NCI-H82 (cell line): ENCODE data around the gene CFAP90.

Source experiments
- DNase-seq: peaks from one replicate; lab custom pipeline; 2025; lab: John Stamatoyannopoulos, UW

CFAP90 gene, protein sequence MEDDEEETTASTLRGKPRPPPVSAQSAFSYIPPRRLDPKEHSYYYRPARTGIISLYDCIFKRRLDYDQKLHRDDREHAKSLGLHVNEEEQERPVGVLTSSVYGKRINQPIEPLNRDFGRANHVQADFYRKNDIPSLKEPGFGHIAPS

DNA sequence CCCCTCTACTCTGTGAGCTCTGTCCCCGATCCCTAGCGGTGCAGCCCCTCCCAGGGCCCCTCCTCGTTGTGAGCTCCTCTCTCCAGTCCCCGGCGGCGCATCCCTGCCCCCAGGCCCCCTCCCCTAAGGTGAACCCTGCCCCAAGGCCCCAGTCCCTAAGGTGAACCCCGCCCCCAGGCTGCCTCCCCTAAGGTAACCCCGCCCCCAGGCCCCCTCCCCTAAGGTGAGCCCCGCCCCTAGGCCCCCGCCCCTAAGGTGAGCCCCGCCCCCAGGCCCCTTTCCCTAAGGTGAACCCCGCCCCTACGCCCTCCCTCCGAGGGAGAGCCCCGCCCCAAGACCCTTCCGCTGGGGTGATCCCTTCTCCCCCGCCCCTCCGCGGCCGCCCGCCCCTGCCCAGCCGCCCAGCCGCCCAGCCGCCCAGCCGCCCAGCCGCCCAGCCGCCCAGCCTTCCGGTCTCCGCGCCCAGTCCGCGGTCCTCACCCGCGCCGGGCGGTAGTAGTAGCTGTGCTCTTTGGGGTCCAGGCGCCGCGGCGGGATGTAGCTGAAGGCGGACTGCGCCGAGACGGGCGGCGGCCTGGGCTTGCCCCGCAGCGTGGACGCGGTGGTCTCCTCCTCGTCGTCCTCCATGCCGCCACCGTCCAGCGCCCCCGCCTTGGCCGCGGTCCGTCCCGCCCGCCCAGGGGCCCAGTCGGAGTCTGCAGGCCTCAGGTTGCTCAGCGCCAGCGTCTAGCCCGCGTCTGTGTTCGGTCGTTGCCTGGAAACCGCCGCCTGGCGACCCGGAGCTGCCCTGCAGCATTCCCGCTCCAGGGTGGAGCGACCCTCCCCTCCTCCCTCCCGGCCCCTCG lies at the start of gene CFAP90:
Gene CFAP90, minus strand, starts transcription at position 739 of the 845 bp plus-strand sequence. Its CDS starts 112 bp downstream, at position 627.
- peak; percentile 84 for DNase-seq

GRCh38 chr5:7897014-7897600 lies 46.2 kb upstream of the CFAP90 start:
- DNase-seq, result peak; percentile 7

DNA sequence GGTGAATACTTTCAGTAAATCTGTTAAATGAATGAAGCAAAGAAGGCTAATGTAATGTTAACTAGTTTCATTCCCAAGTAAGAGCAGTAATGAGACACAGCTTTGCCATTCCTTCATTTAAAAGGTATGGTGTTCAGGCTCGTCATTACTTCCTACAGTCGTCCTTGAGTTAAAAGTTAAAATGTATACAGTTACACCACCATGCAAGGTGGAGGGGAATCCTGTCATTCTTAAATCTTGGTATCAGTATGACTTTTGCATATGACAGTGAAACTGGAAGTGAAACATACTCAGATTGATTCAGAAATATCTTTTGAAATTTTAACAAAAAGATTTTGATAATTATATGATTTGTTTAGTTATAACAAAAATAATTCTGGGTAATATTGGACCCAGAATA lies 43.9 kb upstream of the CFAP90 start:
- no peak for DNase-seq

- DNase-seq, result no peak
Observed at GRCh38 chr5:7894439-7894838, 43.5 kb upstream of the CFAP90 start.

DNA sequence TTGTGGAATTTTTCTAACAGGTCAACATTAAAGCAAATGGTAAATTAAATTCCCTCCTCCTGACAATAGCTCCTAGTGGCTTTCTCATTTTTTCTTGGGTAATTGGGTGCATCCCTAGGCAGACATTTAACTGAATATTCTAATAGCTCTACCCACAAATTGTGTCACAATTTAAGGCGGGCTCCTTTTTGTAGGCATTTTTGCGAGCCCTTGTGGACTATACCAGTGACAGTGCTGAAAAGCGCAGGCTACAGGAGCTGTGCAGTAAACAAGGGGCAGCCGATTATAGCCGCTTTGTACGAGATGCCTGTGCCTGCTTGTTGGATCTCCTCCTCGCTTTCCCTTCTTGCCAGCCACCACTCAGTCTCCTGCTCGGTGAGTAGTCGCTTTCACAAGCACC lies 38.0 kb upstream of the CFAP90 start:
- DNase-seq, result no peak

DNA sequence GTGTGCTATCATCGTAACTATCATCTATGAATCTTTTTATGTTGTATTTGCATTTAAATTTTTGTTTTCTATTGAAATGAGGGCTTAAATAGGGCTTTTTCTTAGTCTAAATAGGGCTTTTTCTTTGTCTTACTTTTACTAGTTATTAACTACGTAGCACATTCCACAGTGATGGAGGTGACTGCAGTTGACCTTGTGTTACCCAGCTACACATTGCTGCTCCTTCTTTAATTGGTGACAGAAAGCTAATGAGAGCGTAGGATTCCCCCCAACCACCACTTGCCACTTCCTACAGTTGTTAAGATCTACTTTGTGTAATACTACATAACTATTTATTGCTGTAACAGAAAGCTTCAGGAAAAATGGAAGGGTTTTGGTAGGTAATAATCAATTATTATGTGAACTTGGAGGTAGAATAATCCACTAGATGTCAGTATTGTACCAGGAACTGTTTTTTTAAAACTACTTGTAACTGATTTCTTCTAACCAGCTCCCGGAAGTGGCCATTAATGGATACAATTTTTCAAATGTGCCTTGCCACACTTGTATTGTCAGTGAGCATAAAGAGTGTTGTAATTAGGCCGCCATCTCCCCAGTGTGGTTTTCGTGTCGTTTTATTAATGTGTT lies 36.0 kb upstream of the CFAP90 start:
- DNase-seq, result peak; percentile 42

DNA sequence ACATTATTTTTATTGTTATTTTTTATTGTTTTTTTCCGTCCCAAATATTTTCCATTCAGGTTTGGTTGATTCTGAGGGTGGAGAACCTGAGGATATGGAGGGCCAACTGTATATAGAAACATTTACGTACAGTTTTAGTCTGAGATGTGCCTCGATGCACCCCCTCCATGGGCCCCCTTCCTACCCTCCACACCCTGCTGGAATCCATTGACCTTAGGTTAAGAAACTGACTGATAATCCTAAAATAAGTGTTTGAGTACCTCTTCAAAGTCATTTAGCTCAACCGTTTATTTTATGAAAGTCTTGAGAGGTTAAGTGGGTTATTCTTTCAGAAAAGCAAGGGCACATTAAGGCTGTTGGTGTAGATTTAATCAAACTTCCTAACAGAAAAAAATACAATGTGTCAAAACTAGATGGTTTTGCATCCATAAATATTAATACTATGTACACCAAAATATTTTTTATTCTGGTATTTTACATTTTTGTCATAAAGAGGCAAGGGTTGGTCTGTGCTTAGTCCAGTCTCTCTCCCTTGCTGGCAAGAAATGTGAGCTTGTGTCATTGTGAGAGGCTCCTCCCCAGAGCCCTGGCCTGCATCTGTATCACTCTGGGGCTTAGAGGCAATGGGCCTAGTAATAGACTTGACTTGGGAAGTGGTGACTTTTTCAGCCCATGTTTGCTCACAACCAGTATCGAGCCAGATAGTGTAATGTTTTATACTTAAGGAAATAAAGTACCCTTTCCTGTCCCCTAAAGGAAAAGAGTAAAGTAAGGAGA lies 33.7 kb upstream of the CFAP90 start:
- DNase-seq, result peak; percentile 2

DNA sequence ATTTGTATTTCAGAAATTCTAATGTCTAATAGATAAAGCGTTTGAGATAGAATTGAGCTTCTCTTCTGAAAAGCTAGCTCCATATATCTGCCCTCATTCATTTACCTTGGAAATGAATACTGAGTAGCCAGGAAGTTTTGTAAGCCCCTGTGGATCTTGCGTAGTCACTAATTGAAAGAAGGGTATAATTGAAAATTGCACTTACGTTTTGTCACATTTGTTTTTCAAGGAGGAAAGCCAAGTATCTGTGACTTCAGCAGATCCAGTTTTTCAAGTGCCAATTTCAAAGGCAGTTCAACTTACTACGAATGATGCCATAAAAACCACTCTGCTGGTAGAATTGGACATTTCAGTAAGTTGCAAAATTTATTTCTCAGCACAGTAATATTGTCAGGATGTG lies 32.0 kb upstream of the CFAP90 start:
- DNase-seq, result no peak

- DNase-seq, result no peak
Observed at GRCh38 chr5:7881816-7882215, 30.9 kb upstream of the CFAP90 start.

- no peak for DNase-seq
Observed at GRCh38 chr5:7881091-7881490, 30.2 kb upstream of the CFAP90 start.

DNA sequence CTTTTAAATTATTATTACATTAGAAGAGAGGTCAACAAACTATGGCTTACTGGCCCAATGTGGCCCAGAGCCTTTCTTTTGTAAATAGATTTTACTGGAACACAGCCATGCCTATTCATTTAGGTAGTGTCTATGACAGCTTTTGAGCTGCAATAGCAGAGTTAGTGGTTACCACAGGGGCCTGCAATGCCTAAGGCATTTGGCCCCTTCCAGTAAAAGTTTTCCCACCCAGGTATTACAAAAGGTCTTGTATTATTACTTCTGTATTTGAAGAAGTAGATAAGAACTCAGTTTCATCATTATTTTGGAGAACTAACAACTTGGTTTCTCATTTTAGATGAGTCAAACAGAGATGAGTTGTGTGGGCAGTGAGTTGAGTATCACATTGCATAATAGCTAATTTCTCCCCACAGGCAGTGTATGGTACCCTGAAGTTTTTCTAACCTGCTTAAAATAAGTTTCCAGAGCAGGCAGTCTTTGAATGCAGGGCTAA lies 27.5 kb upstream of the CFAP90 start:
- no peak for DNase-seq

GRCh38 chr5:7877851-7878250 lies 26.9 kb upstream of the CFAP90 start:
- no peak for DNase-seq

DNA sequence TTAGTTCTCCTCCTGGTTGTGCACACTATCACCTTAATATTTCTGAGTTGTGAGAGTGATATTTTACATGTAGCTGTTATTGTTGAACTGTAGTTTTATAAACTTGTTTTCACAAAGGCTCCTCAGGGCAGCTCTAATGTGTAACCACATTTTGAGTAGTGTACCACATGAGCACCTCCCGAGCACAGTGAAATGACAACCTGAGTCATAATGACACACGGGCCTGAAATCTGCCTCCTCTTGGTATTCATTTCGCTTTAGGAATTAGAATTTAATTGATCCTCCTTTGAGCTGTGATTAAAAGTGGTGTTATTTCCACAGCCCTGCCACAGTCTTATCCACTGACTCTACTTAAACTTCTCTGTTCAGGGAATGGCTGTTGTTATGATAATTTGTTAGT lies 25.9 kb upstream of the CFAP90 start:
- no peak for DNase-seq

- DNase-seq, result no peak
Observed at GRCh38 chr5:7875151-7875550, 24.2 kb upstream of the CFAP90 start.

DNA sequence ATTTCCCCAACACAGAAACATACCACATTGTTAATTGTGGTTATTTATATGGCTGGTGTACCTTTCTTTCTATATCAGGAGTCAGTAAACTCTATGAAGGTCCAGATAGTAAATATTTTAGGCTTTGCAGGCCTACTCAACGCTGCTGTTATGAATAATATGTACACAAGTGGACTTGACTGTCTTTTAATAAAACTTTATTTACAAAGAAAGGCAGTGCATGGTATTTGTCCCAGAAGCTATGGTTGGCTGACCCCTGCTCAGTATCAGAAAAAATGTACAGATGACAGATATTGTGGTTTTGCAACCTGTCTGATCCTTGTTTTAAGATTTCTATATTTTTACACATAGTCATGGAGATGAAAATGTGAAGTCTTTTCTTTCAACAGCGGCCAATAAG lies 23.7 kb upstream of the CFAP90 start:
- no peak for DNase-seq

- no peak for DNase-seq
Observed at GRCh38 chr5:7873216-7873615, 22.3 kb upstream of the CFAP90 start.

GRCh38 chr5:7872517-7873130 lies 21.7 kb upstream of the CFAP90 start:
- DNase-seq, result no peak

GRCh38 chr5:7871653-7872052 lies 20.7 kb upstream of the CFAP90 start:
- no peak for DNase-seq

GRCh38 chr5:7869474-7870136 lies 18.7 kb upstream of the CFAP90 start:
- DNase-seq, result peak; percentile 4

- peak; percentile 96 for DNase-seq
Observed at GRCh38 chr5:7868773-7869473, 18.0 kb upstream of the CFAP90 start, which contains the start of the genes FASTKD3 and MTRR. Gene FASTKD3 (minus strand): TSS chr5:7869031. CDS start chr5:7868083, 948 bp downstream. Gene MTRR (plus strand): TSS chr5:7869148. CDS start chr5:7870795, 1,647 bp downstream.
